PC-9 (cell line): Measurements from ENCODE around the gene RELB. TPM values are rescaled to one million over a fixed set of nuclear protein-coding genes. Genes with fewer than 3 reads are reported as not detected.

Experiments
- BruUV-seq: library from RNA; stranded (reverse); fragments of 400-500 nt; replicated peaks from 2 replicates; lab custom pipeline; 2021; lab: Mats Ljungman, UMichigan
- CTCF ChIA-PET: fragments of 300-600 bp; sonication (Branson Sonifier 250); formaldehyde crosslinking; loops from one replicate; lab custom pipeline; 2022; ENCODE audit warnings: antibody characterized with exemption; lab: Charles Lee
- POLR2A ChIA-PET: fragments of 300-600 bp; sonication (Branson Sonifier 250); formaldehyde crosslinking; loops from one replicate; lab custom pipeline; 2022; ENCODE audit warnings: antibody characterized with exemption; ENCODE audit not compliant: unreplicated experiment; lab: Charles Lee
- DNase-seq, 2 experiments: peaks; one replicate each; pipeline versions ENCODE4 v3.0.0 to v3.0.0-alpha.2; 2015 to 2022; ENCODE audit warnings: mixed read lengths in 1 of 2
- H2AFZ ChIP-seq: fragments of 200-600 bp; sonication (generic); 2 replicates; pipeline ENCODE4 v1.8.1; 2017; ENCODE audit warnings: antibody characterized with exemption
- H3F3A ChIP-seq: fragments of 200-600 bp; sonication (generic); 2 replicates; pipeline ENCODE4 v1.8.1; 2017; ENCODE audit warnings: antibody characterized with exemption, mild to moderate bottlenecking, low read depth; ENCODE audit not compliant: insufficient read depth
- H3K27ac ChIP-seq: fragments of 200-600 bp; sonication (generic); 2 replicates; pipeline ENCODE4 v1.6.1; 2016; ENCODE audit warnings: mixed run types
- H3K27me3 ChIP-seq: fragments of 200-600 bp; sonication (generic); 2 replicates; pipeline ENCODE4 v1.6.1; 2016; ENCODE audit warnings: low read depth, mixed run types; ENCODE audit not compliant: insufficient read depth
- H3K36me3 ChIP-seq: fragments of 200-600 bp; sonication (generic); 2 replicates; pipeline ENCODE4 v1.6.1; 2016; ENCODE audit warnings: low read depth, mixed run types
- H3K4me1 ChIP-seq: fragments of 200-600 bp; sonication (generic); replicated peaks from 2 replicates; pipeline ENCODE4 v1.6.1; 2016; ENCODE audit warnings: mixed run types; ENCODE audit not compliant: insufficient read depth
- H3K4me2 ChIP-seq: fragments of 200-600 bp; sonication (generic); 2 replicates; pipeline ENCODE4 v1.6.1; 2017; ENCODE audit warnings: mixed run types
- H3K4me3 ChIP-seq: fragments of 200-600 bp; sonication (generic); 2 replicates; pipeline ENCODE4 v1.6.1; 2016; ENCODE audit warnings: mixed run types
- H3K79me2 ChIP-seq: fragments of 200-600 bp; sonication (generic); 2 replicates; pipeline ENCODE4 v1.6.1; 2017; ENCODE audit warnings: low read depth, mixed run types
- H3K9me2 ChIP-seq: fragments of 200-600 bp; sonication (generic); 2 replicates; pipeline ENCODE4 v1.8.1; 2017; ENCODE audit warnings: mild to moderate bottlenecking; ENCODE audit not compliant: insufficient read depth
- H3K9me3 ChIP-seq: fragments of 200-600 bp; sonication (generic); 2 replicates; pipeline ENCODE4 v1.8.1; 2016; ENCODE audit warnings: low read depth; ENCODE audit not compliant: insufficient read depth
- H4K20me1 ChIP-seq: fragments of 200-600 bp; sonication (generic); 2 replicates; pipeline ENCODE4 v1.8.1; 2017; ENCODE audit not compliant: insufficient read depth
- EZH2 ChIP-seq: fragments of 200-600 bp; sonication (generic); IDR thresholded peaks from 2 replicates; pipeline ENCODE4 v1.8.0; 2017; ENCODE audit warnings: antibody characterized with exemption, low read depth
- intact Hi-C: fragments of 100-400 bp; cut with micrococcal nuclease; formaldehyde crosslinking; loops from one replicate; pipeline ENCODE4 v1.10.0; 2022; ENCODE audit not compliant: unreplicated experiment
- total RNA-seq: library from RNA; stranded (reverse); gene quantifications from 2 replicates; pipeline ENCODE4 v1.2.3, GENCODE V29; 2021
- TF ChIP-seq, protein P1 (sequence below): fragments of 200-600 bp; sonication (generic); conservative IDR thresholded peaks from 2 replicates; pipeline ENCODE4 v1.6.1; 2017; ENCODE audit warnings: mixed run types, antibody characterized with exemption, mild to moderate bottlenecking, moderate library complexity

Gene RELB
- total RNA-seq, 1 experiment from 2014 or later: 5.8 TPM

DNA sequence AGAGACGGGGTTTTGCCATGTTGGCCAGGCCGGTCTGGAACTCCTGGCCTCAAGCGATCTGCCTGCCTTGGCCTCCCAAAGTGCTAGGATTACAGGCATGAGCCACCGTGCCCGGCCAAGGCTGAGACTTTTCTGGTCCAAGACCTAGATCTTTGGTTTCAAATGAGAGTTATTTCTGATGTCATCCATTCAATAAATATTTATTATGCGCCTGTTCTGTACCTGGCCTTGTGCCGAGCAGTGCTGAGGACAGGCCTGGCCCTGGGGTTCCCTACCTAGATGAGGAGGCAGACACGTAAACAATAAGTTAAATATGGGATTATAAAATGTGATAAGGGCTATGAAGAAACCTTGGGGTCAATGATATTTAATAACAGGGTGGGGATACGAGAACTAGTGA lies 4.5 kb downstream of the RELB start:
- ChIA-PET POLR2A (no interaction called here), CTCF (no interaction called here)
- Histone ChIP-seq H3K36me3 (no peaks in the 10 kb centered on the region), H3K4me1 (peaks cover 6% of the 10 kb centered on the region), H3K27ac (no peak overlapping the region), H3K9me3 (no peaks in the 10 kb centered on the region), H3K9me2 (no peaks in the 10 kb centered on the region), H3K27me3 (no peaks in the 10 kb centered on the region), H2AFZ (no peak overlapping the region), H4K20me1 (no peaks in the 10 kb centered on the region), H3K4me3 (no peak overlapping the region), H3F3A (peaks cover 15% of the 10 kb centered on the region), H3K79me2 (no peaks in the 10 kb centered on the region), H3K4me2 (no peak overlapping the region)
- intact Hi-C loops: no loop called here
- TF ChIP-seq, protein P1, sequence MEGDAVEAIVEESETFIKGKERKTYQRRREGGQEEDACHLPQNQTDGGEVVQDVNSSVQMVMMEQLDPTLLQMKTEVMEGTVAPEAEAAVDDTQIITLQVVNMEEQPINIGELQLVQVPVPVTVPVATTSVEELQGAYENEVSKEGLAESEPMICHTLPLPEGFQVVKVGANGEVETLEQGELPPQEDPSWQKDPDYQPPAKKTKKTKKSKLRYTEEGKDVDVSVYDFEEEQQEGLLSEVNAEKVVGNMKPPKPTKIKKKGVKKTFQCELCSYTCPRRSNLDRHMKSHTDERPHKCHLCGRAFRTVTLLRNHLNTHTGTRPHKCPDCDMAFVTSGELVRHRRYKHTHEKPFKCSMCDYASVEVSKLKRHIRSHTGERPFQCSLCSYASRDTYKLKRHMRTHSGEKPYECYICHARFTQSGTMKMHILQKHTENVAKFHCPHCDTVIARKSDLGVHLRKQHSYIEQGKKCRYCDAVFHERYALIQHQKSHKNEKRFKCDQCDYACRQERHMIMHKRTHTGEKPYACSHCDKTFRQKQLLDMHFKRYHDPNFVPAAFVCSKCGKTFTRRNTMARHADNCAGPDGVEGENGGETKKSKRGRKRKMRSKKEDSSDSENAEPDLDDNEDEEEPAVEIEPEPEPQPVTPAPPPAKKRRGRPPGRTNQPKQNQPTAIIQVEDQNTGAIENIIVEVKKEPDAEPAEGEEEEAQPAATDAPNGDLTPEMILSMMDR: no peak
- no peak for TF ChIP-seq EZH2
- DNase-seq: no peak
- BruUV-seq: no TSS peak

DNA sequence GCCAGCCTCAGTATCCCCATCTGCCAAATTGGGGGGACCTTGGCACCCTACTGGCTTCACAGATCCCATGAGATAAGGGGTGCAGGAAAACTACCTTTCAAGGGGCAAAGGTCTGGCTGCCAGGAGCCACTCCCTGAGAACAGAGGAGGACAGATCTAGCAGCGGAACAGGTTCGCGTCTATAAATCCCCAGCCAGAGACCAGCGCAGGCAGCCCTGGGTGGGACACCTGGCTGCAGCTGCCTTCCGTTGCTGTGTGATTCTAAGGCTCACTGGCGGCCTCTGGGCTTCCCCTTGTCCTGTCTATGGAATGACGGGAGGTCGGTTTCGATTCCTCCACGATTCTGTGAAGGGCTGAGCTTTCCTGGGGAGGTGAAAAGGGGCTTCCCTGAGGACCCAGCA lies 7.3 kb downstream of the RELB start:
- H3K36me3 ChIP-seq: no peaks in the 10 kb centered on the region
- no peak overlapping the region for H3K4me3 ChIP-seq
- ChIA-PET CTCF (no interaction called here), POLR2A (no interaction called here)
- H3K27me3 ChIP-seq: no peaks in the 10 kb centered on the region
- no peak overlapping the region for H3K4me2 ChIP-seq
- H3K27ac ChIP-seq: no peak overlapping the region
- no TSS peak for BruUV-seq
- H3K9me2 ChIP-seq: no peaks in the 10 kb centered on the region
- no peaks in the 10 kb centered on the region for H3K4me1 ChIP-seq
- intact Hi-C loops: no loop called here
- TF ChIP-seq EZH2: no peak
- TF ChIP-seq, protein P1: no peak
- no peaks in the 10 kb centered on the region for H3K79me2 ChIP-seq
- 0 out of 2 replicates have a peak, but pooled peaks cover 7% of the 10 kb centered on the region for H3F3A ChIP-seq
- H4K20me1 ChIP-seq: no peaks in the 10 kb centered on the region
- DNase-seq: no peak
- H3K9me3 ChIP-seq: no peaks in the 10 kb centered on the region
- no peak overlapping the region for H2AFZ ChIP-seq

DNA sequence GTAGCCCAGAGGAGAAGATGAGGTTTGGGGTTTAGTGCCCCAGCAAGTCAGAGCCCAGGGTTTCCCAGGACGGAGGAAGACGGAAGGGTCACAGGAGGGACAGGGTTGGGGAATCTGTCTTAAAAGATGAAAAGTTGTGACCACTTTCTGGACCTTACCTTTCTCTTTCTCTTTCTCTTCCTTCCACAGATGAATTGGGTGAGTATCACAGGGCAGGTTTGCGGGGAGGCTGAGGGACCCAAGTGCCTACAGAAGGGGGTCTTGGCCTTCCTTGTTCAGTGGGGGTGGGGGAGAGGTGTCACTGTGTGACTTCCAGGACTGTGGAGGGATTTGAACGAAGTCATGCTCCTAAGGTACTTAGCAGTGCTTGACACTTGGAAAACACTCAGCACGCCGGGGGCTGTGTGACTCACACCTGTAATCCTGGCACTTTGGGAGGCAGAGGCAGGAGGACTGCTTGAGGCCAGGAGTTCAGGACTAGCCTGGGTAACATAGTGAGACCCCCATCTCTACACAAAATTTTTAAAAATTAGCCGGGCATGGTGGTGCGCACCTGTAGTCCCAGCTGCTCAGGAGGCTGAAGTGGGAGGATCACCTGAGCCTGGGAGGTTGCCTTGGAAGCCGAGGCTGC lies 8.5 kb downstream of the RELB start:
- Histone ChIP-seq H3K9me2 (no peaks in the 10 kb centered on the region), H3K4me3 (no peak overlapping the region), H3K9me3 (no peaks in the 10 kb centered on the region), H3F3A (0 out of 2 replicates have a peak, but pooled peaks cover 7% of the 10 kb centered on the region), H3K4me1 (no peaks in the 10 kb centered on the region), H3K36me3 (no peaks in the 10 kb centered on the region), H3K4me2 (no peak overlapping the region), H3K27ac (no peak overlapping the region), H4K20me1 (no peaks in the 10 kb centered on the region), H2AFZ (no peak overlapping the region), H3K79me2 (no peaks in the 10 kb centered on the region), H3K27me3 (no peaks in the 10 kb centered on the region)
- ChIA-PET POLR2A (no interaction called here), CTCF (interaction anchor here (0.5 kb wide), 1 partner anchor 37 kb away, joined by 4 read pairs; no protein-coding TSS in a partner anchor)
- BruUV-seq: no TSS peak
- no peak for DNase-seq
- TF ChIP-seq EZH2: no peak
- TF ChIP-seq, protein P1: no peak
- intact Hi-C loops: no loop called here
